IPS DF 6.9 (cell line): ENCODE data around the gene CEP85L.

Experiments
- DNase-seq: peaks from one replicate; pipeline ENCODE4 v3.0.0-alpha.2; 2013; ENCODE audit warnings: low read depth, low spot score
- H3K27ac ChIP-seq: one replicate; pipeline ENCODE4 v1.5.1; 2013; ENCODE audit warnings: low read length, control low read depth
- H3K27me3 ChIP-seq: 2 replicates; pipeline ENCODE4 v1.6.1; 2013; ENCODE audit warnings: mild to moderate bottlenecking, low read length; ENCODE audit not compliant: control insufficient read depth, insufficient read depth
- H3K36me3 ChIP-seq: 2 replicates; pipeline ENCODE4 v1.6.1; 2013; ENCODE audit warnings: low read length; ENCODE audit not compliant: control insufficient read depth, insufficient read depth
- H3K4me1 ChIP-seq: 2 replicates; pipeline ENCODE4 v1.6.1; 2013; ENCODE audit warnings: low read length; ENCODE audit not compliant: control insufficient read depth, insufficient read depth
- H3K4me3 ChIP-seq: 2 replicates; pipeline ENCODE4 v1.5.1; 2013; ENCODE audit warnings: mild to moderate bottlenecking, low read length
- H3K9me3 ChIP-seq: 2 replicates; pipeline ENCODE4 v1.6.1; 2013; ENCODE audit warnings: low read length, inconsistent platforms; ENCODE audit not compliant: control insufficient read depth, insufficient read depth
- WGBS: extraction: QIAGEN DNeasy Blood & Tissue Kit; methylation state at CpG from one replicate; pipeline ENCODE4 v1.1.7; 2013; ENCODE audit warnings: mixed read lengths, missing lambda C conversion rate; ENCODE audit not compliant: insufficient read length, insufficient coverage; 5-methylcytosine and 5-hydroxymethylcytosine counted together

CEP85L gene

GRCh38 chr6:118514689-118515088 lies 136.7 kb downstream of the CEP85L start:
- Histone ChIP-seq H3K9me3 (no peaks in the 10 kb centered on the region), H3K4me1 (no peaks in the 10 kb centered on the region), H3K27me3 (no peaks in the 10 kb centered on the region), H3K4me3 (no peak overlapping the region), H3K27ac (no peak overlapping the region), H3K36me3 (no peaks in the 10 kb centered on the region)
- no peak for DNase-seq
- WGBS = no CpG with 5 or more reads among the region's 3 CpGs

GRCh38 chr6:118511930-118512715 lies 139.3 kb downstream of the CEP85L start:
- Histone ChIP-seq H3K27ac (no peak overlapping the region), H3K4me3 (no peak overlapping the region), H3K36me3 (no peaks in the 10 kb centered on the region), H3K9me3 (no peaks in the 10 kb centered on the region), H3K27me3 (no peaks in the 10 kb centered on the region), H3K4me1 (no peaks in the 10 kb centered on the region)
- no peak for DNase-seq
- WGBS = no CpG with 5 or more reads among the region's 4 CpGs

GRCh38 chr6:118509009-118509617 lies 142.3 kb downstream of the CEP85L start:
- H3K36me3 ChIP-seq = no peaks in the 10 kb centered on the region
- H3K27me3 ChIP-seq = no peaks in the 10 kb centered on the region
- WGBS = 100% methylated on average over 1 of the region's 3 CpGs
- H3K27ac ChIP-seq = no peak overlapping the region
- DNase-seq = no peak
- no peak overlapping the region for H3K4me3 ChIP-seq
- no peaks in the 10 kb centered on the region for H3K9me3 ChIP-seq
- H3K4me1 ChIP-seq = no peaks in the 10 kb centered on the region

GRCh38 chr6:118507636-118508035 lies 143.8 kb downstream of the CEP85L start:
- Histone ChIP-seq H3K27ac (no peak overlapping the region), H3K9me3 (no peaks in the 10 kb centered on the region), H3K4me1 (no peaks in the 10 kb centered on the region), H3K4me3 (no peak overlapping the region), H3K27me3 (no peaks in the 10 kb centered on the region), H3K36me3 (no peaks in the 10 kb centered on the region)
- WGBS = no CpG with 5 or more reads among the region's 1 CpG
- DNase-seq = no peak

DNA sequence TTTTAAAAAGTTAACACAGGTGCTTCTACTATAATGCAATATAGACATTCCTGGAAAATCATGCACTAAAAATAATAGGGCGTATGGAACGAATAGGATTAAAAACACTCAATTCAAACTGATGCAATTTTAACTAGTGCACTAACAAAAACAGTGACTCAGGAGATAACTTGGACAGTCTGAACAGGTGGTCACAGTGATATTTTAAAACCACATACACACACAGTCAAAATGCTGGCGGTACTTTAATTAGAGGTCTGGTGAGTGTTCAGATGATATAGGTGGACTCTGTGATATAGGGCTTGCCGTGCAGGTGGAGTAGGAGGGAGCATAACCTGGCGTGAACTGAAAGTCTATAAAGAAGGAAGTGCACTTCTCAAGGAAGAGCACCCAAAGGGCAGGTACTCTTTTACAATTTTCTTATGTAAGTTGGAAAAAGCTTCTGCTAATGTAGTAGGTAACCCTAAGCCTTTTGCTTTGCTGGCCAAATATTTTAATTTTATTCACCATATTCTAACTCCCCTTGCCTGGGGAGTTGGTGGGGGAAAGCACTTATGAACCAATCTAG lies 145.2 kb downstream of the CEP85L start:
- no peaks in the 10 kb centered on the region for H3K4me1 ChIP-seq
- no peaks in the 10 kb centered on the region for H3K36me3 ChIP-seq
- H3K9me3 ChIP-seq = no peaks in the 10 kb centered on the region
- no peak overlapping the region for H3K4me3 ChIP-seq
- H3K27ac ChIP-seq = no peak overlapping the region
- H3K27me3 ChIP-seq = no peaks in the 10 kb centered on the region
- no CpG with 5 or more reads among the region's 5 CpGs for WGBS
- no peak for DNase-seq

DNA sequence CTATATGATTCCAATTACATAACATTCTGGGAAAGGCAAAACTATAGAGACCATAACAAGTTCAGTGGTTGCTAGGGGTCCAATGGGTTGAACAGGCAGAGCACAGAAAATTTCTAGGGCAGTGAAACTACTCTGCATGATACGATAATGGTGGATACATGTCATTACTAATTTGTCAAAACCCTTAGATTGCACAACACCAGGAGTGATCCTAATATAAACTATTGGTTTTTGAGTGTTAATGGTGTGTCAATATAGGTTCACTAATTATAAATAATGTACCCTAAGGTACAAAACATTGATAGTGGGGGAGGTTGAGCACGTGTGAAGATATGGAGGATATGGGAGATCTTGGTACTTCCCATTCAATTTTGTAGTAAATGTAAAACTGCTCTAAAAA lies 145.7 kb downstream of the CEP85L start:
- Histone ChIP-seq H3K27ac (no peak overlapping the region), H3K27me3 (no peaks in the 10 kb centered on the region), H3K4me3 (no peak overlapping the region), H3K9me3 (no peaks in the 10 kb centered on the region), H3K36me3 (no peaks in the 10 kb centered on the region), H3K4me1 (no peaks in the 10 kb centered on the region)
- no peak for DNase-seq
- no CpG with 5 or more reads among the region's 2 CpGs for WGBS

GRCh38 chr6:118504611-118505010 lies 146.8 kb downstream of the CEP85L start:
- H3K27ac ChIP-seq = no peak overlapping the region
- no peak overlapping the region for H3K4me3 ChIP-seq
- H3K36me3 ChIP-seq = no peaks in the 10 kb centered on the region
- no peak for DNase-seq
- no peaks in the 10 kb centered on the region for H3K9me3 ChIP-seq
- no peaks in the 10 kb centered on the region for H3K4me1 ChIP-seq
- H3K27me3 ChIP-seq = no peaks in the 10 kb centered on the region
- no CpG with 5 or more reads among the region's 2 CpGs for WGBS

GRCh38 chr6:118502169-118502568 lies 149.2 kb downstream of the CEP85L start:
- no peak for DNase-seq
- Histone ChIP-seq H3K36me3 (no peaks in the 10 kb centered on the region), H3K4me3 (no peak overlapping the region), H3K27ac (no peak overlapping the region), H3K4me1 (no peaks in the 10 kb centered on the region), H3K9me3 (no peaks in the 10 kb centered on the region), H3K27me3 (no peaks in the 10 kb centered on the region)
- WGBS = no CpG with 5 or more reads among the region's 2 CpGs

GRCh38 chr6:118501765-118502164 lies 149.6 kb downstream of the CEP85L start:
- no peaks in the 10 kb centered on the region for H3K9me3 ChIP-seq
- WGBS = no CpG with 5 or more reads among the region's 1 CpG
- H3K4me3 ChIP-seq = no peak overlapping the region
- H3K27ac ChIP-seq = no peak overlapping the region
- H3K27me3 ChIP-seq = no peaks in the 10 kb centered on the region
- no peaks in the 10 kb centered on the region for H3K36me3 ChIP-seq
- DNase-seq = no peak
- no peaks in the 10 kb centered on the region for H3K4me1 ChIP-seq

DNA sequence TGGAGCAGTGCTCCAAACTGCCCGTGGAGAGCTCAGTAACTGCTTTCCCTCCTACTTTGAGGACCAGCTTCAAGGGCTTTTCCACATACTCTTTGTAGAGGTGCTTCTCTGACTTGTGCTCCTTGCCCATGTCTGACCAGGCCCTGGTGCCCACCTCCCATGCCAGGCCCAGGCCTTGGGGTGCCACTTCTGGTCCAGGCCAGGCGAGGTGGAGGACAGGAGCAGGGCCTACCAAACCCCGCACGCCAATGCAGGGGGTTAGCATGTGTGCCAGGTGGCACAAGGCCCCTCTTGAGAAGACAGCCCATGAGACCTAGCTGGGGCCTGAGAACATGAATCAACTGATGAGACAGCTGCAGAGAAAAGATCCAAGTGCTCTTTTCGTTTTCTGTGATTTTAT lies 150.3 kb downstream of the CEP85L start:
- H3K27ac ChIP-seq = no peak overlapping the region
- no peaks in the 10 kb centered on the region for H3K36me3 ChIP-seq
- no peak overlapping the region for H3K4me3 ChIP-seq
- WGBS = no CpG with 5 or more reads among the region's 5 CpGs
- DNase-seq = no peak
- no peaks in the 10 kb centered on the region for H3K4me1 ChIP-seq
- no peaks in the 10 kb centered on the region for H3K9me3 ChIP-seq
- H3K27me3 ChIP-seq = no peaks in the 10 kb centered on the region
